ENCODE data around the gene ZHX3. TPM values are rescaled to one million over a fixed set of nuclear protein-coding genes. Genes with fewer than 3 reads are reported as not detected.

The ZHX3 gene
- total and polyA plus RNA-seq, 9 of the 15 experiments (the other 6 are each of a cell fraction or from before 2014, with no cell fraction given): 0.80 to 14.6 (median 4.9) TPM

GRCh38 chr20:41173161-41173721 is 144.3 kb downstream of the ZHX3 start (continued):
- TF ChIP-seq YY1 (IDR thresholded peaks at IDR 0.05; ENCODE audit: borderline replicate concordance in 1 of 3, control insufficient read depth in 1 of 3, extremely low read depth in 1 of 3, insufficient read depth in 3 of 3, insufficient read length in 1 of 3, insufficient replicate concordance in 2 of 3, low read depth in 1 of 3, low read length in 2 of 3) (peak in 1 of 3 experiments; percentile 26), RNF2 (IDR thresholded peaks at IDR 0.05) (no peak), ZBTB34 (CRISPR knock-in tag; IDR thresholded peaks at IDR 0.05) (no peak), ZNF584 (CRISPR knock-in tag; IDR thresholded peaks at IDR 0.05; ENCODE audit: low read depth) (no peak), RCOR1 (IDR thresholded peaks at IDR 0.05; ENCODE audit: borderline replicate concordance in 1 of 2, low read depth in 2 of 2, low read length in 2 of 2) (peak in 1 of 2 experiments; percentile 34; a peak in 1 of 4 replicates), DEAF1 (CRISPR knock-in tag; IDR thresholded peaks at IDR 0.05) (peak; percentile 88), CTCF (IDR thresholded peaks at IDR 0.05 in 2 of 3, conservative IDR thresholded peaks at IDR 0.05 in 1 of 3; ENCODE audit: insufficient read depth in 2 of 3, low read depth in 1 of 3, low read length in 3 of 3) (peak; percentile 89 to 95 (median 93)), XRCC5 (IDR thresholded peaks at IDR 0.05; ENCODE audit: low read depth, low read length) (0 out of 2 replicates have a peak, but pooled peaks have one; percentile 36), RB1 (IDR thresholded peaks at IDR 0.05; ENCODE audit: low read depth) (peak; percentile 73; the same call in 1 of the 2 replicates), E2F8 (IDR thresholded peaks at IDR 0.05; ENCODE audit: low read depth, partially characterized antibody) (no peak), E2F6 (IDR thresholded peaks at IDR 0.05; ENCODE audit: borderline replicate concordance in 1 of 2, extremely low read depth in 1 of 2, insufficient read depth in 1 of 2, insufficient read length in 1 of 2, low read depth in 1 of 2, low read length in 1 of 2, poor library complexity in 1 of 2, severe bottlenecking in 1 of 2) (no peak), PHB2 (IDR thresholded peaks at IDR 0.05; ENCODE audit: low read depth) (no peak), E2F3 (CRISPR knock-in tag; IDR thresholded peaks at IDR 0.05) (0 out of 2 replicates have a peak, but pooled peaks have one; percentile 21), TBL1XR1 (IDR thresholded peaks at IDR 0.05; ENCODE audit: low read length in 2 of 2) (0 out of 4 replicates have a peak, but pooled peaks of 1 of the 2 experiments have one; percentile 26), PHF20 (IDR thresholded peaks at IDR 0.05; ENCODE audit: partially characterized antibody) (no peak), RAD21 (CRISPR knock-in tag; conservative IDR thresholded peaks at IDR 0.05 in 1 of 2, IDR thresholded peaks at IDR 0.05 in 1 of 2) (peak; percentile 87 to 91)
